HG03460 (cell line): Measurements from ENCODE around the gene CNIH3.
A peak's percentile ranks its signal among the peaks of the same experiment; 100 is the strongest.

Source experiments
- ATAC-seq: cut with Tn5 transposase; IDR thresholded peaks from one replicate; pipeline ENCODE4 v1.9.1; 2021; ENCODE audit not compliant: unreplicated experiment

The CNIH3 gene

GRCh38 chr1:224718470-224719053 lies 102.4 kb downstream of the CNIH3 start:
- no peak for ATAC-seq

DNA sequence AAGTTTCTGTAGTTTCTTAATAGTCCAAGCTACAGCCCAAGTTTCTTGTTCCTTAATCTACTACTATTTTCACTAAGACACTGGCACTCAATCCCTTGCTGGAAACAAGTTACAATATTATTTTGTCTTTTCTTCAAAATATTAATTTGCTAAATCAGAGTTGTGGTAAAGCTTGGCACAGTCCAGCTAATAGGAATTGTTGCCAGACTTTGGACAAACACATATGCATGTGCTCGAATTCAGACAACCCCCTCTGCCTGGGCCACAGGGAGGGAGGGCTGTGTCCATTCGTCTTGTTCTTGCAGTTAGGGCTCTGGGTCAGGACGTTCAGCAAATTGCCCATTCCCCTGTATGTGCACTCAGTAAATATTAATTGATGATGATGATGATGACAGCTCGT lies 103.6 kb downstream of the CNIH3 start:
- no peak for ATAC-seq

- no peak for ATAC-seq
These were observed 104.1 kb downstream of the CNIH3 start for GRCh38 chr1:224720216-224720615.

DNA sequence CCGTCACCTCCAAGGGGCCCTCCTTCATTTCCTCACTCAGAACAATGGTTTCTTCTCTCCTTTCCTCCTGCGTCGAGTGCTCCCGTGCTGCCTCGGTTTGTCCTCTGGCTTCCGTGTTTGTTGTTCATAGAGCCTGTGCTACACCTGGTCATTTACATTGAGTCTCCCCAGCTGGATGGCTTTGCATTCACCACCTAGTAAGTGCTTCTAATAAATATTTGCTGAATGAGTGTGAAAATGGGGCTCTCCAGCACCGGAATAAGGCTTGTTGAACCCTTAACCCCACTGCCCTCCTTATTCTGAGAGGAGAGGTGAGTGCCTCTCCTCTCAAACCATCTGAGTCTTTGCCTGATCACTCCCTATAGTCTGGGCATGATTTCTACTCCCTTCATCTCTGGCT lies 104.9 kb downstream of the CNIH3 start:
- ATAC-seq, result no peak

DNA sequence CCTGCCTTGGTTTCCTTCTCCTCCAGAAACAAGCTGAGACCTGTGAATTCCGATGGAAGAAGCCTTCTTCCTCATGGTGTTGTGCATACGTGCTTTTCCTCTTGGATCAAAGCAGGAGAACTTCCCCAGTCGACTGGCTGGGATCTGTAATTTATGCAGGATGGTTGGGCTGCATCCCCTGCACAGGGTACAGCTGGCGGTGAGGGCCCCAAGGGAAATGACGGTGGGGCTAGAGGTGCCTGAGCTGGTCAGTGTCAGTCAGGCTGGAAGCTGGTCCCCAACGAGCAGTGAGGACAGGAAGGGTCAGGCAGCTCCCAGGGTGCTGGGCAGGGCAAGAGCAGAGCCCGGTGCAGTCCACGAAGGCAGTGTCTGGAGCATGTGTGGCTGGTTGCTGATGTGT lies 106.7 kb downstream of the CNIH3 start:
- no peak for ATAC-seq

- ATAC-seq, result no peak
These were observed 108.4 kb downstream of the CNIH3 start for GRCh38 chr1:224724566-224724965.

DNA sequence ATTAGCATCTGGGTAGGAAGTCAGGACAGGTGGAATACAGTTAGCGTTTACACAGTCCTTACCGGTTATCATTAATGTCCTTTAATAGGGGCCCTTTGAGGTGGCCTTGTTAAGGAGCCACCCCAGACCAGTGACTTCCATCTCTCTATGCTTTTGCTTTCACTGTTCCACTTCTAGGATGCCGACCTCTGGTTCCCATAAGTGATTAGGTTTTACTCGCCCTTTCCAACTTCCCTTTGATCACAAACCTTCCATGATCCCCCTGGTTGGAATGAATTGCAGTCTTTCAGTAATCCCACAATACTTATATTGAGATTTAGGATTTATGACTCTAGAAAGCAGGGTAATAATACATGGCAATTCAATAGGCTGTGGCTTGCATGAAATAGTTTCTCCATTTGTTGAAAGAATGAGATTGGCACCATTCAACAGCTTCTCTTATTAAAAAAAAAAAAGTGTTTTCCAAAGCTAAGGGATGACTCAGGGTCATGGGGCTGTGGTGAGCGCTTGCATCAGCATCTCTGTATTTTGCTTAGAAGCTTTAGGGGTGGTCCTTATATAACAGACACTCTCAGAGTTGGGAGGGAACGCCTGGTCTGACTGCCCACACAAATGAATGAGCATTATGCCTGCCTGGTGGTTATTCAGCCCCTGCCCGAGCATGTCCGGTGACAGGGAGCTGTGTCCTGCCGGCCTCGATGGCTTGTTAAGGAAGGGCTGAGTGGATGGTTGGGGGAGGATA lies 110.5 kb downstream of the CNIH3 start:
- ATAC-seq, result no peak

GRCh38 chr1:224727351-224728289 lies 111.5 kb downstream of the CNIH3 start:
- no peak for ATAC-seq

GRCh38 chr1:224730540-224730939 lies 114.4 kb downstream of the CNIH3 start:
- ATAC-seq, result no peak

DNA sequence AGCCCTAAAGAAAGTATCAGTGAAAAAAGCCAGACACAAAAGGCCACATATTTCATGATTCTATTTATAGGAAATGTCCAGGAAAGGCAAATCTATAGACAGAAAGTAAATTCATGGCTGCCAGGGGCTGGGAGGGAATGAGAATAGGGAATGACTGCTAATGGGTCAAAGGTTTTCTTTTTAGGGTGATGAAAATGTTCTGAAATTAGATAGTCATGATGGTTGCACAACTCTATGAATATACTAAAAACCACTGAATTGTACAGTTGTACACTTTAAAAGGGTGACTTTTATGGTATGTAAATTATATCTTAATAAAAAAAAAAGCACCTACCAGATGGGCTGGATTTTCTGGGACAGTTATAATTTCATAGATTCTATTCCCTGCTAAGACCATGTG lies 114.8 kb downstream of the CNIH3 start:
- ATAC-seq, result no peak

- no peak for ATAC-seq
These were observed 115.5 kb downstream of the CNIH3 start for GRCh38 chr1:224731633-224732032.

DNA sequence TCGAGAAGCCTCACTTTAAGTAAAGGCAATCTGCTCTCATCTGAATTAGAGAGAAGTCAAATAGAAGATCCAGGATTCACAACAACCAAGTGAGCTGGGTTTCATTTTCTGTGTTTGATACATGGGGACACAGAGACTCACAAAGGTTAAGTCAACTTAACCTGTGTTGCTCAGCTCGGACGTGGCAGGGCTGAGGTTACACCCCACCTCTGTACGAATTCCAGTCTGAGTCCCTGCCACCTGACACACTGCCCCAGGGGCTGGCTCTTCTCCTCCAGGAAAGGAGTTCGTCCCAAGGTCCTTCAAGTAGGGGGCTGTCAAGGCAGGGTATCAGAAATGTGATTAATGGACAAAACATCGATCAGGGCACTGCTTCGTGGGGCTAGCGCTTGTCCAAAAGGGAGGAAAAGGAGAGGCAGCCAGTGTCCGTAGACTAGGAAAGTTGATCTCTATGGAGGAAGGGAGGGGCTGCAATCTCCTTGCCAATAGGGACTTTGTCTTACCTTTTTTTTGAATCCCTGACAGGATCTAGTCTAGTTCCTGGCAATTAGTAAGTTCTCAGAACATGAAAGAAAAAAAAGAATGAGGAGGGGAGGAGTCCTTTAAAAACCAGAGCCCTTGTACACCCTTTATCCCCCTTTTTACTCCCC lies 116.4 kb downstream of the CNIH3 start:
- no peak for ATAC-seq

DNA sequence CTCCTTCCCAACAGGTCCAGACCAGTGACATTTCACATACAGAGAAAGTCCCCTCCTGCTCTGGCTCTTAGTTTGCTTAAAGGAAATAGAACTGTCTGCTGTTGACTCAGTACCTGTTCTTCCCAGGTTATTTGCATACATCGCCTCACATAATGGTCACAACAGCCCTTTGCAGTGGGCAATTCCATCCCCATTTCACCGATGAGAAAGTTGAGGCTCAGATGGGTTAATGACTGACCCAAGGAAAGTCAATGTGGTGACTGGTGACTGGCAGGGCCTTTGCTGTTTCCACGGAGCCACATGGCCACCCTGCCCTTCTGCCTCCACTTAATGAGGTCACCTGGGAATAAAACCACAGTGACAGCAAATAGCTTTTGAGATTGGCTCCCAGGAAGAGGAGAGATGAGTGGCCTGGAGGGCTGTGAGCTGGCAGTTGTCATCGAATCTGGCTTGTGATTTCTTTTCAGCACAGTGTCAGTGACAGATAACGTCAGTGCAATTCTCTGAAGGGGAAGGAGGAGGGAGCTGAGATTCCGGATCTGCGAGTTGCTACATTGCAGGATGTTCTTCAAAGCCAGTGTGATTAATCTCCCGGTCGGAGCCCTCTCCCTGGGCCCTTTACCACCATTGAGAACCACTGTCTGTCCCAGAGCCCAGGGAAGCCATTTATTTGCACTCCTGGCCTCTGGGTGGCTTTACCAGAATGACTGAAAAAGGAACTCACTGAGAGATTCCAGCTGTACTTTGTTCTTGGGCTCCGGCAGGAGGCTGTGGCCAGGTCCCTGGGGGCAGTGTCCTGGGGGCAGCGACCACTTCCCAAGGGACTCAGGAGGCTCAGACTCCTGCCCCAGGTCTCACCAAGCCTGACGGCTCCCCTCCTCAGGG lies 117.2 kb downstream of the CNIH3 start:
- ATAC-seq, result peak; percentile 51

DNA sequence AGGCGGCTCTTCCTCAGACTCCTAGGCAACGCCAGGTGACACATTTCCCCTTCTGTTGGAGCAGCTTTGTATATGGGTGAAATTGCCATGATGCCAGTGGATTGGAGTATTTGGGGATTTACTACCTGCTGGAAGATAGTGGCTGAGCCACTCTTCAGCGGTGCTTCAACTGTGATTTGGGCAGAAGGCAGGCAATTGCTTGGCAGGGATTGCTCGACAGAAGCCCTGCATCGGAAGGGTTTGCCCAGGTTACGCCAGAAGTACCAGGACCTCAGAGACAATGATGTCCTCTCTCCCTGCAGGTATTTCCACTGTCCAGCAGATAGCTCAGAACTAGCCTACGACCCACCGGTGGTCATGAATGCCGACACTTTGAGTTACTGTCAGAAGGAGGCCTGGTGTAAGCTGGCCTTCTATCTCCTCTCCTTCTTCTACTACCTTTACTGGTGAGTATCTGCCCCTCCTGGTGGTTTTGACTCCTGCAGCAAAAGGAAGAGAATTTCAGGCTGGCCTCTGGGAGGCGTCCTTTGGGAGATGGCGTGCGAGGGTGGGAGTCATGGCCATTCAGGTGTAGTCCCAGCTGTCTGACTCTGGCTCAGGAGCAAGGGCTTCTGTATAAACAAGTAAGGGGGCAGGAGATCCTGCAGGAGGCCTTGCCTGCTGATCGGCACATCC lies 118.3 kb downstream of the CNIH3 start:
- no peak for ATAC-seq

GRCh38 chr1:224735159-224735558 lies 119.0 kb downstream of the CNIH3 start:
- no peak for ATAC-seq

DNA sequence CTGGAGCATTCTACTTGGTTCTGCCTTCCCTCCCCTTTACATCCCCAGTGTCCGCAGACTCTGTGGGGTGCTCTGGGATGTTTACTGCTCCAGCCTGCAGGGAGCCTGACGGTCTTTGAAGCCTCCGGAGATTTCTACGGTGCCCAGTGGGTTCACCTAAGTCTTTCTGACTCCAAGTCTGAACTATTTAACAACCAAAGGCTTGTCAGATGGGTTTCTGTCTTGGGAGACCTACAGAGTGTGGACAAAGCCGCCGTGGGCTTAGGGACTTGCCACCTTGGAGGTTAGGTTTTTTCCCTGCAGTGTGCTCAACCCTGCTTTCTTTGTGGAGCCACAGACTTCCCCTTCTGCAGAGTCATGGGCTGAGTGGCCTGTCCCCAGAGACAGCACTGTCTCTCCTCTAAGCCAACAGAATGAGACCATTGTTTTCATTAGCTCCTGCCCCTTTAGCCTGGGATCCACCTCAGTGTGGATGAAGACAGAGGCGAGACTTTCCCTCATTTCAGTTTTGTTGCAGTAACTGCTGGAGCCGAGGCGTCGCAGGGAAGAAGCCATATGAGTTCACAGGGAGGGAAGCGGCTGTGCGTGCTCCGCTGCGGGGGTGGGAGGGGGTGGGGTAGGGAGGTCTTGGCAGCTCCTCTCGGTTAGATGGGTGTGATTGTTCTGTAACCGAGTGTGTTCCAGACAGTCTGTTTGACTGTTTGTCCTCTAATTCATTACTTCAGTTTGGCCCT lies 120.7 kb downstream of the CNIH3 start:
- peak; percentile 60 for ATAC-seq

DNA sequence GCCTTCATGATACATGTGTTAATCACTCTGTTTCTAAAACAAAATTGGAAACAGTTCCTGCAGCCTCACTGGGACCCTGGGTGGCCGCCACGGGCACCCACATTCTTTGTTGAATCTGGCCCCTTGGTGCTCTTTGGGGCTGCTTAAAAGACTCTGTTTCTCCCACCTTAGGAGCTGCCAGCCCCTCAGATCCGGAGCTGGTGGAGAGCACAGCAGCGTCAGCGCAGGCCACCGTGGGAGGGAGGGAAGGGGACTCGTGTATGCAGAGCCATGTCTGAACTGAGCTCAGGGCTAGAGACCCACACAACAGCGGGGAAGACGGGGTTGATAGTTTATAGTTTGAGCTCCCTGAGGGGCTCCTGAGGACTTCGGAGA lies 121.2 kb downstream of the CNIH3 start:
- ATAC-seq, result no peak

- ATAC-seq, result no peak
These were observed 123.3 kb downstream of the CNIH3 start for GRCh38 chr1:224739303-224739996.
